HG03457 (cell line): ENCODE results near the gene ZSCAN18.
"Not testable (repeated sequence)": the region's sequence is repeated elsewhere in the genome, so short reads cannot be mapped to it uniquely, and the experiment has no call there.

ENCODE experiments used
- ATAC-seq: cut with Tn5 transposase; IDR thresholded peaks from one replicate; pipeline ENCODE4 v1.9.1; 2021; ENCODE audit warnings: moderate number of reproducible peaks; ENCODE audit not compliant: unreplicated experiment

Gene ZSCAN18, protein sequence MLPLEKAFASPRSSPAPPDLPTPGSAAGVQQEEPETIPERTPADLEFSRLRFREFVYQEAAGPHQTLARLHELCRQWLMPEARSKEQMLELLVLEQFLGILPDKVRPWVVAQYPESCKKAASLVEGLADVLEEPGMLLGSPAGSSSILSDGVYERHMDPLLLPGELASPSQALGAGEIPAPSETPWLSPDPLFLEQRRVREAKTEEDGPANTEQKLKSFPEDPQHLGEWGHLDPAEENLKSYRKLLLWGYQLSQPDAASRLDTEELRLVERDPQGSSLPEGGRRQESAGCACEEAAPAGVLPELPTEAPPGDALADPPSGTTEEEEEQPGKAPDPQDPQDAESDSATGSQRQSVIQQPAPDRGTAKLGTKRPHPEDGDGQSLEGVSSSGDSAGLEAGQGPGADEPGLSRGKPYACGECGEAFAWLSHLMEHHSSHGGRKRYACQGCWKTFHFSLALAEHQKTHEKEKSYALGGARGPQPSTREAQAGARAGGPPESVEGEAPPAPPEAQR

DNA sequence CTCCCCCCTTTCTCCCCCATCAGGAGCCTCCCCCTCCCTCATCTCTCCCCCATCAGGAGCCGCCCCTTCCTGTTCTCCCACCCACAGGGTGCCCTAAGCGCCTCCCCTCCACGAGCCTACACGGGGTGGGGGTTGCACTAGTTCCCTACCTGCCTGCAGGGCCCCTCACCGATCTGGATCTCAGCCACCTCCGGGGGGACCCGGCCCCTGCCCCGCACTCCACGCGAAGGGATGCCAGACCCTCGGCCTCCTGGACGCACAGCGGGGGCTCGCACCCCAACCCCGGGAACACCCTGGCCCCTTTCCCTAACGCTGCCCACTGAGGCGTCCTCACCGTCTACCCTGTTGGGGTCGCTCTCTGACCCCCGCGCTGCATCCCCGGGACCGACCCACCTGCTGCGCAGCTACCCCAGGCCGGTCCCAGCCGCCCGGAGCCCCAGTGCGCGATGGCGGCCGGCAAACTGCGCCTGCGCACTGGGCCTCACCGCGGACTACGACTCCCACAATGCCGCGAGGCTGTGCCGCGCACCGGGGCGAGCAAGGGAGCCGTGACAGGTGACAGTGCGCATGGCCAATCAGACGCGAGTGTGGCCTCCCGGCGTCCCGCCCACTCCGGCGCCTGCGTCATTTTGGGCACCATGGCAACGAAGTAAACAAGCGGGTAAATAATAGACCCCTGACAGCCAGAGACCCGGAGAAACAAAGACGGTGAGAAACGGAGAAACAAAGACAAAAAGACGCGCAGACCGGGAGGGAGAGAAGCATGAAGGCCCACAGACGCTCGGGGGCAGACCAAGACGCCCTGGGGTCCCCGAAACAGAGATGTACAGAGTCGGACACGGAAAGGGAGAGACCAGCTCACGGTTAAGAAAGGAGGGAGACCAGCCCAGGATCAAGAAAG, at the start of gene ZSCAN18:
Gene ZSCAN18 (minus strand): TSS at position 451 of the 901 bp plus-strand sequence. CDS start 7,964 bp downstream, outside the sequence.
- ATAC-seq: no peak

DNA sequence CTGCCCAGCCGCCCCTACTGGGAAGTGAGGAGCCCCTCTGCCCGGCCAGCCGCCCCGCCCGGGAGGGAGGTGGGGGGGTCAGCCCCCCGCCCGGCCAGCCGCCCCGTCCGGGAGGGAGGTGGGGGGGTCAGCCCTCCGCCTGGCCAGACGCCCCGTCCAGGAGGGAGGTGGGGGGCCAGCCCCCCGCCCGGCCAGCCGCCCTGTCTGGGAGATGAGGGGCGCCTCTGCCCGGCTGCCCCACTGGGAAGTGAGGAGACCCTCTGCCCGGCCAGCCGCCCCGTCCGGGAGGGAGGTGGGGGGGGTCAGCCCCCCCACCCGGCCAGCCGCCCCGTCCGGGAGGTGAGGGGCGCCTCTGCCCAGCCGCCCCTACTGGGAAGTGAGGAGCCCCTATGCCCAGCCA, 49.4 kb upstream of the ZSCAN18 start:
- not testable (repeated sequence) for ATAC-seq

DNA sequence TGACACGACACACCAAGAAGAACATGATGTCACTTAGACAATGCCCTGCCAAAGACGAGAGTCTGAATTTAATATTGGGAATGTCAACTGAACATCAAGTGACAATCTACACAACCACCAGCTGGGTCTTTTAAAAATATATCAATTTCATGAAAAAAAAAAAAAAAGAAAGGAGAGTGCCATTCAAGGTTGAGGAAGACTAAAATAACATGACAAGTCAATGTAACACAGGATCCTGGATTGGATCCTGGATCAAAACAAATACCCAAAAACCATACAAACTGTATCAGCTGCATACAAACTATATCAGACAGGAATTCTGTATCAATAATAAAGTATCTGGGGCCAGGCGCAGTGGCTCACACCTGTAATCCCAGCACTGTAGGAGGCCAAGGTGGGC, 47.8 kb upstream of the ZSCAN18 start:
- ATAC-seq: no peak

DNA sequence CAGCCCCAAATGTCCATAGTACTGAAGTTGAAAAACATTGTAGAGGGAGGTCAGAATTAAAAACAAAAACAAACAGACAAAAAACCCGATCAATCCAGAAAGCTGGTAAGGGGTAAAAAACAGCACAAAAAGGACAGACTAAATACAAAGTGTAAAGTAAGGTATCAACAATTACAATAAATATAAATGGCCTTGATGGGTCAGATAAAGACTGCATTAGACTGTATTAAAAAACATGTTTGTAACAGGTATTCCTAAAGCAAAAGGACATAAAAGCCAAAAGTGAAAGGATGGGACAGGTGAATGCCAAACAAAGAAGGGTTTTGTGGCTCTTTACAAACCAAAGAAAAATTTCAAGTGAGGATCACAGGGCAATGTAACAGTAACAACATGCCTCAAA, 36.2 kb upstream of the ZSCAN18 start:
- no peak for ATAC-seq

DNA sequence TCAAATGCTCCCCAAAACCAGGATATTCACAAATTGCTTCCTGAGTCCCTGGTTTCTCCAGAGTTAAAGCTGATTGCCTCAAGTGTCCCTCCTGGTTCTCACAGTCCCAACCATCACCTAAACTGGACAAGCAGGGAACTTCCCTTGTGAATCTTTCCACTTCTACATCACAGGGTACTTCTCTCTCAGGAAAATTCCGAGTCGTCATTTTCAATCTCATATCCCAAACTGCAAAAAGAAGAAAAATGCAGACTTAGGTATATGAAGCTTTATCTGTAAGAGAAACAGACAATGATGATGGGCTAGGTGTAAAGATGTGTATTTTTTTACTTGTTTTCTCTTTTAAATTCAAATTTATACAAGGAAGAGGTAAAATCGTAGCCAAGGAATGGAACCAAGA, 31.3 kb upstream of the ZSCAN18 start:
- ATAC-seq: no peak

DNA sequence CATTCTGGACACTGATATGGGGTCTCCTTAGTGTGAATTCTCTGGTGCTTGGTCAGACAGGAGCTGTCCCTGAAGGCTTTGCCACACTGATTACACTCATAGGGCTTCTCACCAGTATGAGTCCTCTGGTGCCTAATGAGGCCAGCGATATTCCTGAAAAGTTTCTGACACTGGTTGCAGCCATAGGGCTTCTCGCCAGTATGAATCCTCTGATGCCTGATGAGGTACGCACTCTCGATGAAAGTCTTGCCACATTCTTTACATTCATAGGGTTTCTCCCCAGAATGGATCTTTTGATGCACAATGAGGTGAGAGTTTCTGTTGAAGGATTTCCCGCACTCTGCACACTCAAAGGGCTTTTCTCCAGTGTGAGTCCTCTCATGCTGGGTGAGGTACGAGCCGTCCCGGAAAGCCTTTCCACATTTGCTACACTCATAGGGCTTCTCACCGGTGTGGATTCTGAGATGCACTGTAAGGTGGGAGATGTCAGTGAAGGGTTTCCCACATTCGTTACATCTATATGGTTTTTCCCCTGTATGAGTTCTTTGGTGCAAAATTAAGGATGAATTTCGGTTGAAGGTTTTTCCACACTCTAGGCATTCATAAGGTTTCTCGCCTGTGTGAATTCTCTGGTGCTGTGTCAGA, 30.1 kb upstream of the ZSCAN18 start:
- ATAC-seq: no peak

DNA sequence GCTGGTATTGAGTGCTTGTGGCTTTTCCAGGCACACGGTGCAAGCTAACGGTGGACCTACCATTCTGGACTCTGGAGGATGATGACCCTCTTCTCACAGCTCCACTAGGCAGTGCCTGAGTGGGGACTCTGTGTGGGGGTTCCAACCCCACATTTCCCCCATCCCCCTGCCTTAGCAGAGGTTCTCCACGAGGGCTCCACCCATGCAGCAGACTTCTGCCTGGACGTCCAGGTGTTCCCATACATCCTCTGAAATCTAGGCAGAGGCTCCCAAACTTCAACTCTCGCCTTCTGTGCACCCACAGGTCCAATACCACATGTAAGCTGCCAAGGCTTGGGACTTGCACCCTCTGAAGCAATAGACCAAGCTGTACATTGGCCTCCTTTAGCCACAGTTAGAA, 25.3 kb upstream of the ZSCAN18 start:
- ATAC-seq: no peak

DNA sequence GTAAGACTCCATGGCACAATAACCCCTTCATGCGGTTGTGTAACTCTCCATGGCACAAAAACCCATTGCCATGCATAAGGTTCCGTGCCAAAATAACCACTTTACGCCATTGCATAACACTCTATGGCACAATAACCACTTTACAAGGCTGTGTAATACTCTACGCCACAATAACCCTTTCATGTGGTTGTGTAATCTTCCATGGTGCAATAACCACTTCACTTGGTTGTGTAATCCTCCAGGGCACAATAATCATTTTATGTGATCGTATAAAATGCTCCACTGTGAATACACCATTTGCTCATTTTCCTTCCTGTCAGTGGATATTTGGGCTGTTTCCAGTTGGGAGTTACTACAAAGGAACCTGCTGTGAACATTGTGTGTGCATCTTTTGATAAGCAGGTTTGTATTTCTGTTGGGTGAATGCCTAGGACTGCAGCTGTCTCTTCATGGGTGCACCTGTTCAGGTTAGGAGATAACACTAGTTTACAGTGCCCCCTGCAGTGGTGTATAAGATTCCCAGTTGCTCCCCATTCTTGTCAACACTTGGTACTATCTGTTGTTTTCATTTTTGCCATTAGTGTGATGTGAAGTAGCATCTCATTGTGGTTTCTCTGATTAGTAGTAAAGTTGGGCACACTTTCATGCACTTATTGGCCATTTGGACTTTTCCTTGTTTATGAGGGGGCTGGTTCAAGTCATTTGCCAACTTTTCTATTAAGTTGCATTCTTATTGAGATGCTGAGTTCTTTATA, 21.1 kb upstream of the ZSCAN18 start:
- no peak for ATAC-seq

DNA sequence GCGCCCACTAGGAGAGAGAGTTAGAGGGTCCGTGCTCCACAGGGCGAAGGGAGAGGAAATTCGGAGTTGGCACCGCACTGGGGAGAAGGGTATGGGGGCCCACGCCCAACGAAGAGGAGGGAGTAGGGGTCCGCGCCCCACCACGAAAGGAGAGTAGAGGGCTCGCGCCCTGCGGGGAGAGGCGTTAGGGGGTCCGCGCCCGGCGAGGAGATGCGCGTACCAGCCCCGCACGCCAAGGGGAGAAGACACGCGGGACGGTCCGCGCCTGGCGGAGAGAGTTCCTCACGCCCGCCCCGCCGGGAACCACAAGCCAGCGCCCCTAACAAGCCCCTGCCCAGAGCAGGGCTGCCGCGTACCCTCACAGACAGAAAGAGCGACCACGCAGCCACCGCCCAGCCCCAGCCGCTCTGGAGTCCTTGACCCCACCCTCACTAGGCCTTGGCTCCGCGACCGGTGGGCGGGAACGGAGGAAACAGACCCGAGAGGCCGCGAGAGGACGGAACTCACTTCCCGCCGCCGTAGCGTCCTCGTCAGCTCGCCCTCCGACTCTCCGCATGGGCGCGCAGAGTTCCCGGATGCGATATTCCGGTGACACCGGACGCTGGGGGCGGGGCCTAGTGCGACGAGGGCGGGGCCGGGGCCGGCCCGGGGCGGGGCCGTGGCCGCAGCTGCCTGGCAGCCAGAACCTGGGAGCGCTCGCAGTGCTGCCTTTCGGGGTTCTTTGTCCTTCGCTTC, 20.0 kb upstream of the ZSCAN18 start:
- no peak for ATAC-seq

DNA sequence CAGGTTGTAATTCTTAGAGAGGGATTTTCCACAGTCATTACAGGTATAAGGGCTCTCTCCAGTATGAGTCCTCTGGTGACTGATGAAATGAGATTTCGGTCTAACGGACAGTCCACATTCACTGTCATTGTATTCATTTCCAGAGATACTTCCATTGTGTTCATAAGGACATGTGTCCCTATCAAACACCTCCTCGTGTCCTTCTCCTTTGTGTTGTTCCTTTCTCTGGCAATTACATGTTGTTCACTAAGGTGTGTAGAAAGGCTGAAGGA, 10.5 kb upstream of the ZSCAN18 start:
- no peak for ATAC-seq

DNA sequence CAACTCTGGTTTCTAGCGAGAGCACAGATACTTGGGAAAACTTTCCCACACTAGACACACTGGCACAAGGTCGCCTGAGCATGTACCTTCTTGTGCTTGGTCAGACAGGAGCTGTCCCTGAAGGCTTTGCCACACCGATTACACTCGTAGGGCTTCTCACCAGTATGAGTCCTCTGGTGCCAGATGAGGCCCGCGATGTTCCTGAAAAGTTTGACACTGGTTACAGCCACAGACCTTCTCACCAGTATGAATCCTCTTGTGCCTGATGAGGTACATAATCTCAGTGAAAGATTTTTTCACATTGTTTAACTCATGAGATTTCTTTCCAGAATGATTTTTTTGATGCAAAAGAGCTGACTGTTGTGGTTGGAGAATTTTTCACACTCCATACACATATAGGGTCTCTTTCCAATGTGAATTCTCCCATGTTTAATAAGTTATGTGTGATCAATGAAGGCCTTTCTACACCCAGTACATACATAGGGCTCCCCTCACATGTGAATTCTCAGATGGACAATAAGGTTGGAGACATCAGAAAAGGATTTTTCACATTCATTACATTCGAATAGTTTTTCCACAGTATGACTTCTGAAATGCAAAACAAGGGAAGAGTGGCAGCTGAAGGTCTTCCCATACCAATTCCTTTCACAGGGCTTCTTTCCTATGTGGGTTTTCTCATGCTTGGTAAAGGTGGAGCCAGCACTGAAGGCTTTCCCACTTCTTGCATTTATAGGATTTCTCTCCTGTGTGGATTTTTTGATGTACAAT, 9.9 kb upstream of the ZSCAN18 start:
- ATAC-seq: no peak

DNA sequence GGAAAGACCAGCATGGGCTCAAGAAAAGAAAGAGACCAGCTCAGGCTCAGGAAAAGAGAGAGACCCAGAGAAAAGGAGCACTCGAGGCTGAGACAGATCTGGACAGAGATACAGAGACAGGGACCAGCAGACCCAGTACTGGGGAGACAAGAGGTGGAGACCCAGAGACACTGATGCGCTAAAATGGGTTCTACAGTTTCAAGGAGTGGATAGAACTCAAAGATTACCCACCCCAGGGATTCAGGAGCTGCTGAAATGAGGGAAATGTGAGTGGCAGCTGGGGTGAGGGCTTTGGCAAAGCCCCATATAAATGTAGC, 609 bp upstream of the ZSCAN18 start:
- ATAC-seq: no peak

DNA sequence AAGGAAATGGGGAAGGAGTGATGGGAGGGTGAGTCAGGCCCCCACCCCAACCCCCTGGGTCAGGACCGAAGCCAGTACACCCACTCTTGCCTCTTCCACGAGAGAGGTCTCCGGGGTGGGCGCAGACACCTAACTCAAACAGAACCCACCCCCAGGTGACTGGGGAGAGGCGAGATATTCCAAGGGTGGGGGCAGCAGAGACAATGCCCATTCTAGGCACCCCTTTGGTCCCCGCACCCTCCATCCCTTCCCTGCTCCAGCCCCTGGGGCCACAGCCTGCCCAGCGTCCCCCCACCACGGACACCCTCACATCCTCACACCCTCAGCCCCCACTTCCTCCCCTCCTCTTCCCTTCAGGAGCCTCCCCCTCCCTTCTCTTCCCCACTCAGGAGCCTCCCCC, 682 bp downstream of the ZSCAN18 start:
- ATAC-seq: no peak

DNA sequence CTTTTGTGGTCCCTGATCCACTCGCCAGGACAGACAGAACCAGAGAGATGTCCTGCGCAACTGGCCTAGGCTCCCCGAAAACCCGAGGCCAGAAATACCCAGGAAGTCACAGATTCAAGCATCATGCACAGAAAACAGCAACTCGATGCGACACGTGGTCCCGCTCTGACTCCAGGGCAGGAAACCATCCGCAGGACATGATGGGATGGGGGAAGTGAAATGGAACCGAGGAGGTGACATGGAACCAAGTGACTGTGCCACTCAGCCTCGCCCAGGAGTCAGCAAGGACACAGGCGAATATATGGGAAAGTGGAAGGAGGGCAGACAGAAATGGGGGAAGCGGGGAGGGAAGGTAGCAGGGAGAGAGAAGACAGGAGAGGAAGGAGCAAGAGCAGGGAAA, 1.1 kb downstream of the ZSCAN18 start:
- ATAC-seq: no peak

DNA sequence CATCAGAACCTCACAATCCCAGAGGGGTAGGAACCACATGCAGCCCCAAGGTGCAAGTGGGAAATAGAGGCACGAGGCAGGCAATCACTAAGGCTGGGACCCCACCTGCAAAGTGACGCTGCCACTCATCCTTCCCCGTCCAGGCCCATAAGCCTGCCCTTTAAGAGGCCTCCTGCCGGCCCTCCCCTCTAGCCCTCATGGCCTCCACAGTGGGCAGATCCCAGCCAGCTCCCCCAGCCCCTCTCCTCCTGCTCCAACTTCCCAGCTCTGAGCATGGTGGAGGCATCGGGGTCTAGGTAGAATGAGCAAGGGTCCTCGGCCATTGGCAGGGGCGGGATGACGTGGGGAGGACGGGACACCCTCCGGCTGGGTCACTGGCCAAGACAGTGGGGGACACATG, 2.7 kb downstream of the ZSCAN18 start:
- ATAC-seq: no peak

DNA sequence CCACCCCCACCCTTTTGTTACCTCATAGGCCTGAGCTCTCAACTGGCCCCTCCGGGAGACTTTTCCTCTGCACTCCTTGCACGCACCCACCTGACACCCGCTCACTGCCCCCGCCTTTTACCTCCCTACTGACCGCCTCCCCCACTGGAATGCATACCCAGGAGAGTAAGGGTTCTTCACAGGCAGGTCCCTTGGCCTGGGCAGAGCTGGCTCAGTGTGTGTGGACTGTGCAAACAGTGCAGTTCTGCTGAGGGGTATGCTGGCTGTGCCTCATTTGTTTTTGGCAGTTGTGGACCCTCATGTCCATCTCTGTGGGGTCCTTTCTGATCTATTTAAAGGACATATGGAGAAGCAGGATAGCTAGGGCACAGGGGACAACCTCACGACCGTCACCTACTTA, 5.0 kb downstream of the ZSCAN18 start:
- ATAC-seq: no peak

DNA sequence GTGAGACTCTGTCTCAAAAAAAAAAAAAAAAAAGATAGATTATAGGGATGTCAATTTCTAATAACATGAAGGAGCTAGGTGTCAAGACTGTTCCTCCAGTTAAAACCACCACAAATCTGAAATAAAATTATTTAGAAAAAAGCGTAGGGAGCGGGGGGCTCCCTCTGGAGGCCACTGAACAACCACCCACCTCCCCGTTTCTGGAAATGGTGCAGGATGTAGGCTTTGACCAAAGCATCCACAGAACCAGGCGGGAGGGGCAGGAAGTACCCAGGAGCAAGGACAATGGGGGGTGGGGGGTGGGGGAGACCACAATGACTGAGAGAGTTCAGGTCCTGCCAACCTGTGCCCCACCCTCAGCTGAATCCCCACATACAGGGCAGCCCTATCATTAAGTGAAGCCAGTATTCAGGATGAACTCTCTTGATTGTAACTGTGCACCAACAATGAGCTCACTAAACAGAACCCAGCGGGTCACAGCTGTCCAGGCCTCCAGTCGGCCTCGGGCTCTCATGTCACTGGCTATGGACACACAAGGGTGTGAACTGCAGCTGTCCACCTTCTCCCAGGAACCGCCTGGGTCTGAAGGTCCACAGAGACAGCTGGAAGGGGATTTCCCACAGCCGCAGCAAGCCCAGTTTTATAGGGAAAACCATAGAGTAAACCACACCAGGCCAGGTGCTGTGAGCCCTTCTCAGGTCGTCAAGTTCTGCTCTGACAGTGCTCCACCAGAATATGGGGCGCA, 6.6 kb downstream of the ZSCAN18 start:
- no peak for ATAC-seq

DNA sequence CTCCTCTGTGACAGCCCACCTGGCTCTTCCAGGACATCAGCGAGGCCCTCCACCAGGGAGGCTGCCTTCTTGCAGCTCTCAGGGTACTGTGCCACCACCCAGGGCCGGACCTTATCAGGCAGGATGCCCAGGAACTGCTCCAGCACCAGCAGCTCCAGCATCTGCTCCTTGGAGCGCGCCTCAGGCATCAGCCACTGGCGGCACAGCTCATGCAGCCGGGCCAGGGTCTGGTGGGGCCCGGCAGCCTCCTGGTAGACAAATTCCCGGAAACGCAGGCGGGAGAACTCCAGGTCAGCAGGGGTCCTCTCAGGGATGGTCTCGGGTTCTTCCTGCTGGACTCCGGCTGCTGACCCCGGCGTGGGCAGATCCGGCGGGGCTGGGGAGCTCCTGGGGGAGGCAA, 8.2 kb downstream of the ZSCAN18 start:
- ATAC-seq: no peak

DNA sequence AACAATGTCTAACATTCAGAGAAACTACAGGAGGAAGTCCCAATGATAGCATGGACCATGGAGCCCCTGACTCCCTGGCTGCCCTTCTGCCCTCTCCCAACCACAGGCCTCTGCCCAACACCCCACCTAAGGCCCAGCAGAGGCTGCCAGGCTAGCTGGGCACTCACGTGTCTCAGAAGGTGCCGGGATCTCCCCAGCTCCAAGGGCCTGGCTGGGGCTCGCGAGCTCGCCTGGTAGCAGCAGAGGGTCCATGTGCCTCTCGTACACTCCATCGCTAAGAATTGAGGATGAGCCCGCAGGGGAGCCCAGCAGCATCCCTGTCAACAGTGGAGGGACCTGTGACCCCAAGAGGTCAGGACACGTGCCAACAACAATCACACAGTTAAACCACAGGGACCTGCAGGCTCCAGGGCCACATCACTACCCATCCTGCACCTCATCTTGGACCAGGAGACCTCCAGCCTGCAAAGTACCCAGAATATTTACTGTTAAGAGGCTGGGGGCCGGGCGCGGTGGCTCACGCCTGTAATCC, 9.4 kb downstream of the ZSCAN18 start:
- ATAC-seq: no peak
